MCF 10A (cell line): ENCODE measurements around the gene THAP3. TPM values are rescaled to one million over a fixed set of nuclear protein-coding genes. Genes with fewer than 3 reads are reported as not detected.
A peak's percentile ranks its signal among the peaks of the same experiment; 100 is the strongest.

ENCODE experiments used
- BruUV-seq: library from RNA; stranded (reverse); fragments of 400-500 nt; replicated peaks from 2 replicates; lab custom pipeline; 2021; lab: Mats Ljungman, UMichigan
- CTCF ChIA-PET: fragments of 300-600 bp; sonication (Branson Sonifier 250); formaldehyde crosslinking; extraction: SDS; loops from one replicate; lab custom pipeline; 2021; ENCODE audit warnings: antibody characterized with exemption, inconsistent platforms; lab: Yijun Ruan, JAX
- POLR2A ChIA-PET: fragments of 300-600, 350-650 bp; sonication (Branson Sonifier 250); formaldehyde crosslinking; extraction: SDS; loops from one replicate; lab custom pipeline; 2020; ENCODE audit warnings: antibody characterized with exemption, inconsistent platforms; lab: Yijun Ruan, JAX
- DNase-seq: peaks from one replicate; pipeline ENCODE4 v3.0.0-alpha.2; 2018; ENCODE audit not compliant: unreplicated experiment
- H3K27ac Mint-ChIP-seq: one replicate; pipeline ENCODE4 v1.8.0; 2022; ENCODE audit warnings: mild to moderate bottlenecking, low read depth, mixed read lengths; ENCODE audit not compliant: unreplicated experiment
- H3K27me3 Mint-ChIP-seq: one replicate; pipeline ENCODE4 v1.8.0; 2022; ENCODE audit warnings: mixed read lengths; ENCODE audit not compliant: insufficient read depth, unreplicated experiment
- H3K36me3 Mint-ChIP-seq: one replicate; pipeline ENCODE4 v1.8.0; 2022; ENCODE audit warnings: mild to moderate bottlenecking, moderate library complexity, mixed read lengths; ENCODE audit not compliant: insufficient read depth, unreplicated experiment
- H3K4me1 Mint-ChIP-seq: one replicate; pipeline ENCODE4 v1.8.0; 2022; ENCODE audit warnings: mixed read lengths; ENCODE audit not compliant: insufficient read depth, unreplicated experiment
- H3K4me3 Mint-ChIP-seq: one replicate; pipeline ENCODE4 v1.8.0; 2022; ENCODE audit warnings: mild to moderate bottlenecking, moderate library complexity, mixed read lengths; ENCODE audit not compliant: unreplicated experiment
- H3K9me3 Mint-ChIP-seq: one replicate; pipeline ENCODE4 v1.8.0; 2022; ENCODE audit warnings: mixed read lengths; ENCODE audit not compliant: unreplicated experiment
- CTCF ChIP-seq: fragments of 200-600 bp; IDR thresholded peaks from one replicate; pipeline ENCODE4 v1.8.0; 2022; ENCODE audit warnings: antibody characterized with exemption, mild to moderate bottlenecking; ENCODE audit not compliant: unreplicated experiment
- intact Hi-C: fragments of 100-400 bp; cut with micrococcal nuclease; formaldehyde crosslinking; loops from 2 replicates; pipeline ENCODE4 v1.14.1; 2022
- total RNA-seq: library from RNA; stranded (reverse); gene quantifications from 2 replicates; pipeline ENCODE4 v1.2.3, GENCODE V29; 2022

THAP3 gene
- total RNA-seq, 1 experiment from 2014 or later = 14.7 TPM

- CTCF ChIA-PET = interaction anchor here (0.9 kb wide), 1 partner anchor 12 kb away, joined by 5 read pairs; the partner anchor contains the start of gene KLHL21
- no peak for TF ChIP-seq CTCF
- Mint-ChIP-seq H3K4me3 (peak overlapping the region; percentile 86), H3K4me1 (peaks cover 6% of the 10 kb centered on the region), H3K27me3 (no peaks in the 10 kb centered on the region), H3K36me3 (peaks cover 12% of the 10 kb centered on the region), H3K27ac (no peak overlapping the region), H3K9me3 (no peaks in the 10 kb centered on the region)
- no TSS peak for BruUV-seq
- no peak for DNase-seq
- POLR2A ChIA-PET = interaction anchor here (2.0 to 3.4 kb wide), 3 partner anchors 10 to 15 kb away, joined by 5 to 53 read pairs (median 13); partner anchors contain the start of genes KLHL21 and THAP3
- intact Hi-C loops = no loop called here
Observed at GRCh38 chr1:6614929-6615785, 9.5 kb upstream of the THAP3 start.

GRCh38 chr1:6619045-6619444, 5.6 kb upstream of the THAP3 start:
- no TSS peak for BruUV-seq
- Mint-ChIP-seq H3K27ac (no peak overlapping the region), H3K4me3 (no peak overlapping the region), H3K4me1 (peaks cover 6% of the 10 kb centered on the region), H3K36me3 (peaks cover 45% of the 10 kb centered on the region), H3K27me3 (no peaks in the 10 kb centered on the region), H3K9me3 (no peaks in the 10 kb centered on the region)
- POLR2A ChIA-PET = interaction anchor here (0.6 kb wide), 1 partner anchor 85 kb away, joined by 3 read pairs; no protein-coding TSS in a partner anchor
- TF ChIP-seq CTCF = no peak
- no peak for DNase-seq
- CTCF ChIA-PET = no interaction called here
- intact Hi-C loops = no loop called here

GRCh38 chr1:6621429-6622391, 3.0 kb upstream of the THAP3 start:
- ChIA-PET POLR2A (interaction anchor here (0.9 to 1.5 kb wide), 2 partner anchors 11 to 34 kb away, joined by 3 to 4 read pairs; no protein-coding TSS in a partner anchor), CTCF (interaction anchor here (1.3 kb wide), 1 partner anchor 132 kb away, joined by 3 read pairs; no protein-coding TSS in a partner anchor)
- DNase-seq = no peak
- no peak overlapping the region for H3K4me3 Mint-ChIP-seq
- peaks cover under 1% of the 10 kb centered on the region for H3K4me1 Mint-ChIP-seq
- no peaks in the 10 kb centered on the region for H3K9me3 Mint-ChIP-seq
- intact Hi-C loops = no loop called here
- H3K36me3 Mint-ChIP-seq = peaks cover 51% of the 10 kb centered on the region
- no peak overlapping the region for H3K27ac Mint-ChIP-seq
- TF ChIP-seq CTCF = no peak
- TSS peak; percentile 6 for BruUV-seq
- H3K27me3 Mint-ChIP-seq = no peaks in the 10 kb centered on the region
